ENCODE measurements around the gene THAP4.
A peak's percentile ranks its signal among the peaks of the same experiment; 100 is the strongest.

THAP4 gene

GRCh38 chr2:241637795-241638660, 1.1 kb upstream of the THAP4 start:
- peak; percentile 43 for DNase-seq

DNA sequence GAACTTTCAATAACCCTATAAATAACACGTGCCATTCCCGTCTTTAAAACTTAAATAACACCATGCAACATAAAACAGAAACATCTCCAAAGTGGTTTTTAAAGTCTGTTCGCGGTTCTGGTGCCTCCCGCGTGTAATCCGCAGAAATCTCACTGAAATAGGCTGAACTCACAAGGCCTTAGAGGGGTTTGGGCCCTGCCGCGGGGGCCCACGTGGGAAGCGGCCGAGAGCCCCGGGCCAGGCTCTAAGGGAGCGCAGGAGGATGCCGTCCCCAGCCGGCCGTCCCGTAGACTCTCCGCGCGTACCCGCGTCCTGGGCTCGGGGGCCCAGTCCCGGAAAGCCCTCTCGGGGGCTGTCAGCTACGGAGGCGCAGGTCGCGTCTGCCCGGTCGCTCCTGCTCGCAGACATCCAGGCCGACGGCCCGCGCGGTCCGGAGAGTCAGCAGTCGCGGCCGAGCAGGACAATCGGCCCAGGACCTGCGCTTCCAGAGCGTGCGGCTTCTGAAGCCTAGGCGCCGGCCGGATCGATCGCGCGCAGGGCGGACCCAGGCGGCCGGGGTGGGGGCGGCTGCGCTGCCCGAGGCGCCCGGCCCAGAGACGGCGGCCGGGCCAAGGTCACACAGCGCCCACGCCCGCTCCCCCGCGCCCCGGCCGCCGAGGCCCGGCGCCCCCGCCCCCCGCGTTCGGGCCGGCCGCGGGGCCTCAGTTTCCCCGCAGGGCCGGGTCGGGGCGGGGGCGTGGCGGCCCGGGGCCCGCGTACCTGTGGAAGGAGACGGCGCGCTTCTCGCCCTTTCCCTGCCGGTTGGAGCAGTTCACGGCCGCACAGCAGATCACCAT, 558 bp downstream of the THAP4 start:
- peak; percentile 64 for DNase-seq

DNA sequence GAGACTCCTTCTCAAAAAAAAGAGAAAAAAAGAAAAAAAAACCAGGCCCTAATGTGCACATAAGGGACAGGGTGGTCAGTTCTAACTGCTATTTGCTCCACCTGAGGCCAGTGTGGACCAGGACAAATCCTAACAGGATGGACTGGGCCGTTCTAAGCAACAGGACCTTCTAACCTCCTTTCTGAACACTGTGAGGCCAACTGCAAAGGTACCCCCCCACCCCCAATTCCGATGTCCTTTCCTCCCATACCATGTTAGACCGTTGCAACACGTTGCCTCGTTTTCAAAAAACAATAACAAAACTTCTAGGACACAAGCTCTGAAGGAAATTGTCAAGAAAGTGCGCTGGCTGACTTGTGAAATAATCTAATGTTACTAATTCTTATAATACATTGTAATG, 1.2 kb downstream of the THAP4 start:
- peak; percentile 15 for DNase-seq

GRCh38 chr2:241633561-241633960, 3.4 kb downstream of the THAP4 start:
- DNase-seq: no peak

DNA sequence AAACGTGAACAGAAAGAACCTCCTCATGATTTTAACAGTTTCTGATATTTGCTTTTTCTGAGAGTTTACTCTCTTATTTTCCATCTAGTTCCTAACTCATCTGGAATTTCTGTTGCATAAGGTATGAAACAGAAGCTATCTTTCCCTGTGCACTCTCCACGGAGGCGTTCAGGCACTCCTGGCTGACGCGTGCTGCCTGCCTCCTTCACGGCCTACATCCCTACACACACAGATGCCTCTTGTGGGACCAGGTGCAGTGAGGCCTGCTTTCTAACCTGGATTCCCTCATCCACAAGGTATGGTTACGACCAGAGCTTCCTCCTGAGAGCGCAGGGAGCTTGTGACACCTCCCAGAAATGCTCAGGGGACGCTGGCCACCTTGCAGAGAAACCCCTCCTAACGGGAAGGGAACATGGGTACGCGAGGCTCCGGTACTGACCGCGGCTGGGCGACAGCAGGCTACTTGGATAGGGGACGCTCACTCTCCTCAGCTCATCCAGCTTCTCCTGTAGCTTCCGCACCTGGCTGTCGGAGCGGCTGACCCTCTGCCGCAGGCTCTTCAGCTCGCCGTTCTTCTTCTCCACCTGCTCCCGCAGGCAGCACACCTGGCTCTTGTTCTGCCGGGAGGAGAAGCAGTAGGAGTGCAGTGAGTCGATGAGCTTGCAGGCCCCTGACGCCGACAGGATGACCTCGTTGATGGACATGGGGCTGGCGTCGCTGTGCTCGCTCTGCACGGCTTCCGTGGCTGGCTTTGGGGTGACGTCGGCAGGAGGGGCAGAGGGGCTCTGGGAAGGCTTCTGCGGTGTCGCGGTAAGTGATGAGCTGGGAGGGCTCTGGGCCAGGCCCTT, 4.3 kb downstream of the THAP4 start:
- DNase-seq: no peak

GRCh38 chr2:241629762-241630435, 7.1 kb downstream of the THAP4 start:
- DNase-seq: no peak

GRCh38 chr2:241627675-241628074, 9.3 kb downstream of the THAP4 start:
- no peak for DNase-seq

- no peak for DNase-seq
Measured at GRCh38 chr2:241620419-241620769, 16.6 kb downstream of the THAP4 start.

GRCh38 chr2:241619597-241620418, 17.1 kb downstream of the THAP4 start:
- no peak for DNase-seq

DNA sequence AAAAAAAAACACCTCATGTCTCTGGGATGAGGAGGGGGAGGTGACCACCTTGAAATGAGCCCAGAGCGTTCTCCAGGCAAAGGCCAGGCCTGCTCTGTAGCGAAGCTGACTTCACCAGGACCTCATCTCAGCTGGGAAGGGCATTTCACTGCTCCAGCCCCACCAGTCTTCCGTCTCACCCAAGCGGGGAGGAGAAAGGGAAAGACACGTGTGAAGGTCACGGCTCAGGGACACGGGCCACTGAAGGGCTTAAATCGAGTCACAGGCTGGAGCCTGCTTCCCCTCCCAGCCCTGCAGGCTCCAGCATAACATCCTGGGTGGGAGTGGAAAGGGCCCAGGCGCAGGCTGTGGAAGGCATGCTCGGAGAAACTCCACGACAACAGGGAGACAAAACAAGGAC, 18.1 kb downstream of the THAP4 start:
- no peak for DNase-seq

- no peak for DNase-seq
Measured at GRCh38 chr2:241618296-241618805, 18.6 kb downstream of the THAP4 start.

GRCh38 chr2:241617431-241618154, 19.4 kb downstream of the THAP4 start:
- peak; percentile 62 for DNase-seq

GRCh38 chr2:241616168-241617125, 20.5 kb downstream of the THAP4 start:
- DNase-seq: no peak

DNA sequence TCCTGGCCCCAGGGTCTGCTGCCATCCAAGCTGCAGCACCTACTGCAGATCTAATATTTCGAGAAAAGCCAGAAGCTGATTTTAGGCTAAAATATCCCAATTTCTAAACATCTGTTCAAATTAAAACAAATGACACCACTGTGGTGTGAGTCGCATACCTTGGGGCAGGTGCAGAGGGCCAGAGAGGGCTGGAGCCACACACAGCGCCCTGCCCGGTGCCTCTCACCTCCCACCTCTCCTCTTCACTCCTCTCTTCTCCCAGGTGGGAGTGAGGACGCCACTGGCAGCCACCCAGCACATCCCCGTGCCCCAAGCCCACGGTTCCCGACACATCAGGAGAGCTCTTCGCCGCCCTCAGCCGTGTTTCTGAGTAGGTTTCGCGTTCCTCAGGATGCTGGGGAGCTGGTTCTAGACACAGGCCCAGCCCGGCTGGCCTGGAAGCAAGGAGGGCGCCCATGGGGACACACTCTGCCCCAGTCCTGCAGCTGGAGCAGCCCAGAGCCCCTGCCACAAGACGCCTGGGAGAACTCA, 21.4 kb downstream of the THAP4 start:
- no peak for DNase-seq

- no peak for DNase-seq
Measured at GRCh38 chr2:241615041-241615440, 21.9 kb downstream of the THAP4 start.

GRCh38 chr2:241613017-241613780, 23.8 kb downstream of the THAP4 start:
- DNase-seq: no peak

- no peak for DNase-seq
Measured at GRCh38 chr2:241612156-241613016, 24.6 kb downstream of the THAP4 start.

Measured in hematopoietic multipotent progenitor cell treated with erythropoietin and hydrocortisone succinate and interleukin-3 and kit ligand, for 6 days (in vitro differentiated cells).